Bronchial epithelial cell (primary cell): ENCODE data around the gene TLL2. TPM values are rescaled to one million over a fixed set of nuclear protein-coding genes. Genes with fewer than 3 reads are reported as not detected.
A peak's percentile ranks its signal among the peaks of the same experiment; 100 is the strongest.

Experiments
- DNase-seq: peaks from one replicate; pipeline ENCODE4 v3.0.0-alpha.2; 2010; ENCODE audit warnings: low read depth
- FAIRE-seq: peaks from 2 replicates; lab custom pipeline; 2011; peaks lifted over from hg19 to GRCh38; lab: Jason Lieb, UNC
- H3K27me3 ChIP-seq: 2 replicates; pipeline ENCODE4 v1.5.1; 2011; ENCODE audit warnings: low read length; ENCODE audit not compliant: control insufficient read depth, insufficient read depth
- H3K36me3 ChIP-seq: 2 replicates; pipeline ENCODE4 v1.5.1; 2011; ENCODE audit warnings: low read length; ENCODE audit not compliant: control insufficient read depth, insufficient read depth
- H3K4me3 ChIP-seq: 2 replicates; pipeline ENCODE4 v1.5.1; 2011; ENCODE audit warnings: mild to moderate bottlenecking, low read depth, low read length, control low read depth
- total RNA-seq: library from RNA; depleted of rRNA; stranded (reverse); fragments of >200 nt; gene quantifications from 2 replicates; pipeline ENCODE4 v1.2.1, GENCODE V29; 2014
- TF ChIP-seq, protein P1 (sequence below): IDR thresholded peaks from 2 replicates; pipeline ENCODE4 v1.5.1; 2011; ENCODE audit warnings: mild to moderate bottlenecking, moderate library complexity, low read length, control low read depth, inconsistent platforms; ENCODE audit not compliant: insufficient read depth, severe bottlenecking

Gene TLL2
- total RNA-seq, 1 donor from 2014 or later, result 0.26 TPM

GRCh38 chr10:96387161-96387560 is 126.6 kb downstream of the TLL2 start:
- Histone ChIP-seq H3K27me3 (peaks cover 3% of the 10 kb centered on the region), H3K36me3 (no peaks in the 10 kb centered on the region), H3K4me3 (no peak overlapping the region)
- FAIRE-seq (no peak), DNase-seq (no peak)
- TF ChIP-seq, protein P1, sequence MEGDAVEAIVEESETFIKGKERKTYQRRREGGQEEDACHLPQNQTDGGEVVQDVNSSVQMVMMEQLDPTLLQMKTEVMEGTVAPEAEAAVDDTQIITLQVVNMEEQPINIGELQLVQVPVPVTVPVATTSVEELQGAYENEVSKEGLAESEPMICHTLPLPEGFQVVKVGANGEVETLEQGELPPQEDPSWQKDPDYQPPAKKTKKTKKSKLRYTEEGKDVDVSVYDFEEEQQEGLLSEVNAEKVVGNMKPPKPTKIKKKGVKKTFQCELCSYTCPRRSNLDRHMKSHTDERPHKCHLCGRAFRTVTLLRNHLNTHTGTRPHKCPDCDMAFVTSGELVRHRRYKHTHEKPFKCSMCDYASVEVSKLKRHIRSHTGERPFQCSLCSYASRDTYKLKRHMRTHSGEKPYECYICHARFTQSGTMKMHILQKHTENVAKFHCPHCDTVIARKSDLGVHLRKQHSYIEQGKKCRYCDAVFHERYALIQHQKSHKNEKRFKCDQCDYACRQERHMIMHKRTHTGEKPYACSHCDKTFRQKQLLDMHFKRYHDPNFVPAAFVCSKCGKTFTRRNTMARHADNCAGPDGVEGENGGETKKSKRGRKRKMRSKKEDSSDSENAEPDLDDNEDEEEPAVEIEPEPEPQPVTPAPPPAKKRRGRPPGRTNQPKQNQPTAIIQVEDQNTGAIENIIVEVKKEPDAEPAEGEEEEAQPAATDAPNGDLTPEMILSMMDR, result no peak

GRCh38 chr10:96384506-96384905 is 129.2 kb downstream of the TLL2 start:
- FAIRE-seq, result no peak
- TF ChIP-seq, protein P1, result no peak
- H3K27me3 ChIP-seq, result no peaks in the 10 kb centered on the region
- no peak for DNase-seq
- no peak overlapping the region for H3K4me3 ChIP-seq
- H3K36me3 ChIP-seq, result no peaks in the 10 kb centered on the region

DNA sequence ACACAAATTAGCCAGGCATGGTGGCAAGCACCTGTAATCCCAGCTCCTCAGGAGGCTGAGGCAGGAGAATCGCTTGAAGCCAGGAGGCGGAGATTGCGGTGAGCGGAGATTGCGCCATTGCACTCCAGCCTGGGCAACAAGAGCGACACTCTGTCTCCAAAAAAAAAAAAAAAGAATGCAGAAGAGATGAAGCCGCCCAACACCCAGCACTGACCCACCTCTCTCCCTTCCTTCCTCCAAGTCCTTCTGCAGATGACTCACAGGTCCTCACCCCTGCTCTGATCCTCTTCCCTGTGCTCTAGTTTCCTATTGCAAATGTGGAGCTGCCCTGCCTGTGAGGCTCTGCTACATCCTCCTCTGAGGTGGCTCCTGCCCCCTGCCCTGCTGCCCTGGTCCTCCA is 132.9 kb downstream of the TLL2 start:
- TF ChIP-seq, protein P1, result no peak

GRCh38 chr10:96379758-96380157 is 134.0 kb downstream of the TLL2 start:
- DNase-seq, result no peak
- Histone ChIP-seq H3K27me3 (no peaks in the 10 kb centered on the region), H3K36me3 (no peaks in the 10 kb centered on the region), H3K4me3 (no peak overlapping the region)
- FAIRE-seq, result no peak
- TF ChIP-seq, protein P1, result no peak

More for the DNA sequence above, 132.9 kb downstream of the TLL2 start:
- DNase-seq (peak; percentile 11), FAIRE-seq (peak; percentile 68)
- Histone ChIP-seq H3K4me3 (no peak overlapping the region), H3K36me3 (no peaks in the 10 kb centered on the region), H3K27me3 (no peaks in the 10 kb centered on the region)

GRCh38 chr10:96378741-96379140 is 135.0 kb downstream of the TLL2 start:
- TF ChIP-seq, protein P1, result no peak
- FAIRE-seq, result no peak
- no peak for DNase-seq
- Histone ChIP-seq H3K4me3 (no peak overlapping the region), H3K36me3 (no peaks in the 10 kb centered on the region), H3K27me3 (no peaks in the 10 kb centered on the region)

DNA sequence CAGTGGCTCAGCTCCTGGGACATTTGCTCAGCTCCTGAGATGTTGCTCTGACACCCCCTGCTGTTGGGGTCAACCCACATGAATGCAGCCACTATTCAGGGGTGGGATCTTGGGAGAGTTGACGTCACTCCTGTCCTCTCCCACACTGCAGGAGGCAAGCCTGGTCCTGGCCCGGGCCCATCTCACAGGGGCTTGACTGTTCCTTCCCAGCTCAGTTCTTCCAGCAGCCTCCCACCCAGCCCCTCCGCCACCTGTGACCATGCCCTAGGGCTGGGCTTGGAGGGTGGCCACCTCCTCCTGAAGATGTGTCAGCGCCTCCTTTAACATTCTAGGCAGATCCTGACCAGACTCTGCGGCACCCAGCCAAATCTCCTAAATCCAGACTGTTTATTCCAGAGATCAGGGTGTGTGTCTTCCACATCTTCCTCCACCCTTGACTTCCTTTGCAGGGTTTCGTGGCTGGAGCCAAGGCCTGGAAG is 135.9 kb downstream of the TLL2 start:
- Histone ChIP-seq H3K4me3 (no peak overlapping the region), H3K36me3 (no peaks in the 10 kb centered on the region), H3K27me3 (no peaks in the 10 kb centered on the region)
- no peak for FAIRE-seq
- TF ChIP-seq, protein P1, result no peak
- no peak for DNase-seq
